SK-N-SH treated with all-trans-retinoic acid at 6 μM for 48 hours (cell line): Measurements from ENCODE around the gene ADGRG4.

ENCODE experiments used
- CSRNP3 ChIP-seq: fragments of 250-450 bp; sonication (Bioruptor Pico); IDR thresholded peaks from 2 replicates; pipeline ENCODE4 v1.5.1; 2021; ENCODE audit warnings: mild to moderate bottlenecking, moderate library complexity
- TCF4 ChIP-seq: fragments of 250-450 bp; sonication (Bioruptor Pico); IDR thresholded peaks from 2 replicates; pipeline ENCODE4 v1.8.0; 2021; ENCODE audit warnings: mild to moderate bottlenecking, moderate library complexity, borderline replicate concordance

DNA sequence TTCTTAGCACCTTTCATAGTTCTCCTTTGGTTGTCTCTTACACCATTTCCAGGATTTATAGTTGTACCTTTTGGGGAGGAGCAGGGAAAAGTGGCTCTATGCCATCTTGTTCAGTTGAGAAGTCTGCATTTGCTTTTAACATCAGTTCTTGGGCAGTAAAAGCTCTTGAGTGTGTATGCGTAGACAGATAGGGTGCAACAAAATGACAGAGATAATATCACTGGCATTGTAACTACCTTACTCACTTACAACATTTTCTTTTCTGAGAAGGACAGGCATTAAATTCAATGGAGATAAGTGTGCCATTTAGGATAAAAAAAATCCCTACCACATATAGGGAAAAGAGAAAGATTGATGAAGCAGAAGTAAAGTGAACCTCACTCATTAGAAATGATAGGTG, 38.9 kb downstream of the ADGRG4 start:
- TF ChIP-seq CSRNP3 (CRISPR knock-in tag) (no peak), TCF4 (CRISPR knock-in tag) (no peak)
